ENCODE results near the gene THOC3. TPM values are rescaled to one million over a fixed set of nuclear protein-coding genes. Genes with fewer than 3 reads are reported as not detected.
"Not testable (repeated sequence)": the region's sequence is repeated elsewhere in the genome, so short reads cannot be mapped to it uniquely, and the experiment has no call there.

Gene THOC3
- total and polyA plus RNA-seq, 4 donors: 10.4 to 40.0 (median 20.6) TPM

- DNase-seq (ENCODE audit: low spot score); H3K4me3 ChIP-seq (ENCODE audit: low read depth in 1 of 3, low read length in 3 of 3); H3K9ac ChIP-seq (ENCODE audit: low read depth in 1 of 2, low read length in 2 of 2); H3K9me3 ChIP-seq (ENCODE audit: control insufficient read depth in 4 of 4, low read length in 3 of 4); H3K36me3 ChIP-seq (ENCODE audit: control insufficient read depth in 4 of 4, insufficient read depth in 3 of 4, low read depth in 1 of 4, low read length in 3 of 4); H3K27me3 ChIP-seq (ENCODE audit: control insufficient read depth in 4 of 4, insufficient read depth in 4 of 4, low read length in 3 of 4); H3K27ac ChIP-seq (ENCODE audit: low read depth in 1 of 2, low read length in 2 of 2); H3K4me1 ChIP-seq (ENCODE audit: control insufficient read depth in 4 of 4, insufficient read depth in 4 of 4, low read length in 3 of 4): not testable (repeated sequence)
- 78% methylated on average over 5 of the region's 8 CpGs for WGBS
Observed at GRCh38 chr5:175952810-175953209, 15.3 kb downstream of the THOC3 start.

- not testable (repeated sequence) for H3K9ac ChIP-seq (ENCODE audit: low read depth in 1 of 2, low read length in 2 of 2); H3K36me3 ChIP-seq (ENCODE audit: control insufficient read depth in 4 of 4, insufficient read depth in 3 of 4, low read depth in 1 of 4, low read length in 3 of 4); H3K9me3 ChIP-seq (ENCODE audit: control insufficient read depth in 4 of 4, low read length in 3 of 4); H3K4me3 ChIP-seq (ENCODE audit: low read depth in 1 of 3, low read length in 3 of 3); H3K4me1 ChIP-seq (ENCODE audit: control insufficient read depth in 4 of 4, insufficient read depth in 4 of 4, low read length in 3 of 4); DNase-seq (ENCODE audit: low spot score); H3K27me3 ChIP-seq (ENCODE audit: control insufficient read depth in 4 of 4, insufficient read depth in 4 of 4, low read length in 3 of 4); H3K27ac ChIP-seq (ENCODE audit: low read depth in 1 of 2, low read length in 2 of 2)
- peak in 1 of 2 donors; percentile 34 for TF ChIP-seq RAD21 (IDR thresholded peaks at IDR 0.05)
- 40% methylated on average over 7 of the region's 12 CpGs for WGBS
Observed at GRCh38 chr5:175951339-175951969, 16.7 kb downstream of the THOC3 start.

GRCh38 chr5:175948329-175949108, 19.6 kb downstream of the THOC3 start:
- H3K4me1 ChIP-seq (ENCODE audit: control insufficient read depth in 4 of 4, insufficient read depth in 4 of 4, low read length in 3 of 4); H3K9ac ChIP-seq (ENCODE audit: low read depth in 1 of 2, low read length in 2 of 2); H3K27ac ChIP-seq (ENCODE audit: low read depth in 1 of 2, low read length in 2 of 2); H3K4me3 ChIP-seq (ENCODE audit: low read depth in 1 of 3, low read length in 3 of 3); H3K9me3 ChIP-seq (ENCODE audit: control insufficient read depth in 4 of 4, low read length in 3 of 4); DNase-seq (ENCODE audit: low spot score); H3K36me3 ChIP-seq (ENCODE audit: control insufficient read depth in 4 of 4, insufficient read depth in 3 of 4, low read depth in 1 of 4, low read length in 3 of 4); H3K27me3 ChIP-seq (ENCODE audit: control insufficient read depth in 4 of 4, insufficient read depth in 4 of 4, low read length in 3 of 4): not testable (repeated sequence)
- 51% methylated on average over 6 of the region's 10 CpGs for WGBS

GRCh38 chr5:175943253-175943652, 24.9 kb downstream of the THOC3 start:
- H3K9me3 ChIP-seq (ENCODE audit: control insufficient read depth in 4 of 4, low read length in 3 of 4); H3K9ac ChIP-seq (ENCODE audit: low read depth in 1 of 2, low read length in 2 of 2); H3K4me1 ChIP-seq (ENCODE audit: control insufficient read depth in 4 of 4, insufficient read depth in 4 of 4, low read length in 3 of 4); H3K36me3 ChIP-seq (ENCODE audit: control insufficient read depth in 4 of 4, insufficient read depth in 3 of 4, low read depth in 1 of 4, low read length in 3 of 4); H3K27ac ChIP-seq (ENCODE audit: low read depth in 1 of 2, low read length in 2 of 2); H3K4me3 ChIP-seq (ENCODE audit: low read depth in 1 of 3, low read length in 3 of 3); H3K27me3 ChIP-seq (ENCODE audit: control insufficient read depth in 4 of 4, insufficient read depth in 4 of 4, low read length in 3 of 4); DNase-seq (ENCODE audit: low spot score): not testable (repeated sequence)
- 95% methylated on average over 4 of the region's 7 CpGs for WGBS

- H3K9me3 ChIP-seq (ENCODE audit: control insufficient read depth in 4 of 4, low read length in 3 of 4); H3K9ac ChIP-seq (ENCODE audit: low read depth in 1 of 2, low read length in 2 of 2); H3K36me3 ChIP-seq (ENCODE audit: control insufficient read depth in 4 of 4, insufficient read depth in 3 of 4, low read depth in 1 of 4, low read length in 3 of 4); H3K4me1 ChIP-seq (ENCODE audit: control insufficient read depth in 4 of 4, insufficient read depth in 4 of 4, low read length in 3 of 4); H3K27ac ChIP-seq (ENCODE audit: low read depth in 1 of 2, low read length in 2 of 2); H3K4me3 ChIP-seq (ENCODE audit: low read depth in 1 of 3, low read length in 3 of 3); DNase-seq (ENCODE audit: low spot score); H3K27me3 ChIP-seq (ENCODE audit: control insufficient read depth in 4 of 4, insufficient read depth in 4 of 4, low read length in 3 of 4): not testable (repeated sequence)
- 87% methylated on average over 2 of the region's 2 CpGs for WGBS
Observed at GRCh38 chr5:175940632-175941031, 27.5 kb downstream of the THOC3 start.

- not testable (repeated sequence) for H3K9ac ChIP-seq (ENCODE audit: low read depth in 1 of 2, low read length in 2 of 2); DNase-seq (ENCODE audit: low spot score); H3K4me3 ChIP-seq (ENCODE audit: low read depth in 1 of 3, low read length in 3 of 3); H3K27me3 ChIP-seq (ENCODE audit: control insufficient read depth in 4 of 4, insufficient read depth in 4 of 4, low read length in 3 of 4); H3K9me3 ChIP-seq (ENCODE audit: control insufficient read depth in 4 of 4, low read length in 3 of 4); H3K4me1 ChIP-seq (ENCODE audit: control insufficient read depth in 4 of 4, insufficient read depth in 4 of 4, low read length in 3 of 4); H3K27ac ChIP-seq (ENCODE audit: low read depth in 1 of 2, low read length in 2 of 2); H3K36me3 ChIP-seq (ENCODE audit: control insufficient read depth in 4 of 4, insufficient read depth in 3 of 4, low read depth in 1 of 4, low read length in 3 of 4)
- WGBS: 95% methylated on average over 1 of the region's 1 CpG
Observed at GRCh38 chr5:175938489-175938888, 29.6 kb downstream of the THOC3 start.

- not testable (repeated sequence) for H3K9me3 ChIP-seq (ENCODE audit: control insufficient read depth in 4 of 4, low read length in 3 of 4); H3K4me3 ChIP-seq (ENCODE audit: low read depth in 1 of 3, low read length in 3 of 3); H3K4me1 ChIP-seq (ENCODE audit: control insufficient read depth in 4 of 4, insufficient read depth in 4 of 4, low read length in 3 of 4); H3K27me3 ChIP-seq (ENCODE audit: control insufficient read depth in 4 of 4, insufficient read depth in 4 of 4, low read length in 3 of 4); H3K36me3 ChIP-seq (ENCODE audit: control insufficient read depth in 4 of 4, insufficient read depth in 3 of 4, low read depth in 1 of 4, low read length in 3 of 4); DNase-seq (ENCODE audit: low spot score); H3K27ac ChIP-seq (ENCODE audit: low read depth in 1 of 2, low read length in 2 of 2); H3K9ac ChIP-seq (ENCODE audit: low read depth in 1 of 2, low read length in 2 of 2)
- WGBS: 100% methylated on average over 1 of the region's 1 CpG
Observed at GRCh38 chr5:175928752-175929151, 39.4 kb downstream of the THOC3 start.

GRCh38 chr5:175925106-175925505, 43.0 kb downstream of the THOC3 start:
- peaks cover 2 to 11% (median 7%) of the 10 kb centered on the region in 4 donors for H3K4me1 ChIP-seq (ENCODE audit: control insufficient read depth in 4 of 4, insufficient read depth in 4 of 4, low read length in 3 of 4)
- not testable (repeated sequence) for H3K27me3 ChIP-seq (ENCODE audit: control insufficient read depth in 4 of 4, insufficient read depth in 4 of 4, low read length in 3 of 4); H3K9ac ChIP-seq (ENCODE audit: low read depth in 1 of 2, low read length in 2 of 2); H3K27ac ChIP-seq (ENCODE audit: low read depth in 1 of 2, low read length in 2 of 2); H3K4me3 ChIP-seq (ENCODE audit: low read depth in 1 of 3, low read length in 3 of 3); DNase-seq (ENCODE audit: low spot score); H3K36me3 ChIP-seq (ENCODE audit: control insufficient read depth in 4 of 4, insufficient read depth in 3 of 4, low read depth in 1 of 4, low read length in 3 of 4); H3K9me3 ChIP-seq (ENCODE audit: control insufficient read depth in 4 of 4, low read length in 3 of 4)
- 98% methylated on average over 4 of the region's 4 CpGs for WGBS

Measured in liver (tissue), 9 donors.